NK-92 treated with Interleukin-12 subunit alpha and Interleukin-12 subunit beta, amount 100 ng/mL, for 24 hours (cell line): ENCODE measurements around the gene KANK4.

Experiments used
- DNase-seq: peaks from one replicate; lab custom pipeline; 2025; lab: John Stamatoyannopoulos, UW

Gene KANK4

GRCh38 chr1:62198069-62198780, 121.0 kb downstream of the KANK4 start:
- no peak for DNase-seq

- no peak for DNase-seq
Measured at GRCh38 chr1:62196086-62196690, 123.0 kb downstream of the KANK4 start.

GRCh38 chr1:62194651-62195544, 124.3 kb downstream of the KANK4 start, which contains the start of gene L1TD1:
Gene L1TD1 (plus strand): TSS chr1:62194849. CDS start chr1:62206629, 11,780 bp downstream.
- DNase-seq = no peak

- DNase-seq = no peak
Measured at GRCh38 chr1:62188111-62188510, 131.1 kb downstream of the KANK4 start.

GRCh38 chr1:62187548-62187947, 131.7 kb downstream of the KANK4 start:
- DNase-seq = no peak
